ENCODE data around the gene NOS2.
"Not testable (repeated sequence)": the region's sequence is repeated elsewhere in the genome, so short reads cannot be mapped to it uniquely, and the experiment has no call there.

The NOS2 gene

DNA sequence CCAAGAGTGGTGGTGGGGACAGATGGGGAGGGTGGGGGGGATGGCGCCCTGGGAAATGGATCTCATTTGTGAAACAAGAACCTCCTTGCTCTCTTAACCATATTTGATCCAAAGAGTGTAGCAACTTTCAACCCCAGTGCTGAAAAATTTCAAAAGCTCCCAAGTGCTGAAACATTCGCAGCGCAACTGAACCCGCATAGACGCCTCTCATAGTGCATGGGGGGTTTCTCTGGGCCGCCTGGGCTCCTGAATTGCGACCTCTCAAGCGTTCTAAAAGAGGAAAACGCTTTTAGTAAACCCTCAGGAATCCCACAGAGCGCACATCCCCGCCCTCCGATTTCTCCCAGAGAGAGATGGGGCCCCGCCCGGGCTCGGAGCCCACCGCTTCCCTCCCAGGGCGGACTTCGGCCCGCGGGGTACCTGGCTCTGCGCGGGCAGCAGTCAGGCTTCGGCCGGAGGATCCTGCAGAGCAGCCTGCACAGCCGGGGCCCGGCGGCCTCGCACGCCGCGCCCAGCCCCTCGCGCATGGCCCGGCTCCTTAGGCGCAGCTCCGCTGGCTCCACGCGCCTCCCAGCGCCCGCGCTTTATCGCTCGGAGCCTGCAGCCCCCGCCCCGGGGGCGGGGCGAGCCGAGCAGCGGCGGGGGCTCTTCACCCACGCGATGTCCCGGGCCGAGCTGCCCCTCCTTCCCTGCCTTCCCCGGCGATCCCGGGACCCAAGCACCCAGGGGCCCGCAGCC is 7.0 kb downstream of the NOS2 start:
- FAIRE-seq (no peak), DNase-seq (ENCODE audit: insufficient read length, low spot score) (no peak)

DNA sequence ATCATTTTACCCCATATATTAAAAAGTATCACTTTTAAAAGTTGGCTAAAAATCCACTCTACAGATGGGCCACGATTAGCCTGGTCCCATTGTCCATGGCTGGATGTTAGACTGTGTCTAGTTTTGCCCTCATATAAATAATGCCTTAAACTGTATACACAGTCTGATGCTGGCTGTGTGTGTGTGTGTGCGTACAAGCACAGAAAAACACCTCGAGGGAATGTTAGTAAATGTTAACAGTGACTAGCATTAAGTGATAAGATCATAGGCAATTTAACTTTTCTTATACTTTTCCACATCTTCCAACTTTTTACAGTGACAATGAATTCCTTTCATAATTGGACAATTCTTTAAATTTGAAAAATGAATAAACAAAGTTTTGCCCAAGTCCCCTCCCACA is 8.2 kb downstream of the NOS2 start:
- FAIRE-seq = no peak
- no peak for DNase-seq (ENCODE audit: insufficient read length, low spot score)

DNA sequence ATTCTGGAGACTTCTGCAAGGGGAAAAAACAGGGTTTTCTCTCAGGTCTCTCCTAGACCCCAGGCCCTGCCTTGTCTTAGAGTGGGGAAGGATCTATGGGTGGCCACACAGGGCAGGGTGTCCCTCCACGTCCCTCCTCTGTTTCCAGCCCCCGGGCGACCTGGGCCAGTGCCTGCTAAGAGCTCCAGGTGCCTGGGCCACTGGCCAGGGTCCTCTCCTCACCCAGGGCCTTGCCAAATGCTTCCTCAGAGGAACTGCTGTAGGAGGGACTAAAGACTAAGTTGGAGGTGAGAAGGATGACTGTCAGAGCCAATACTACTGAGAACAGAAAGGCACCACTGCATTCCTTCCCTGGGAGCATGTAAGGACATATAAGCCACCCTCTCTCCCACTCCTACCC is 11.4 kb downstream of the NOS2 start:
- FAIRE-seq = no peak
- DNase-seq (ENCODE audit: insufficient read length, low spot score) = no peak

DNA sequence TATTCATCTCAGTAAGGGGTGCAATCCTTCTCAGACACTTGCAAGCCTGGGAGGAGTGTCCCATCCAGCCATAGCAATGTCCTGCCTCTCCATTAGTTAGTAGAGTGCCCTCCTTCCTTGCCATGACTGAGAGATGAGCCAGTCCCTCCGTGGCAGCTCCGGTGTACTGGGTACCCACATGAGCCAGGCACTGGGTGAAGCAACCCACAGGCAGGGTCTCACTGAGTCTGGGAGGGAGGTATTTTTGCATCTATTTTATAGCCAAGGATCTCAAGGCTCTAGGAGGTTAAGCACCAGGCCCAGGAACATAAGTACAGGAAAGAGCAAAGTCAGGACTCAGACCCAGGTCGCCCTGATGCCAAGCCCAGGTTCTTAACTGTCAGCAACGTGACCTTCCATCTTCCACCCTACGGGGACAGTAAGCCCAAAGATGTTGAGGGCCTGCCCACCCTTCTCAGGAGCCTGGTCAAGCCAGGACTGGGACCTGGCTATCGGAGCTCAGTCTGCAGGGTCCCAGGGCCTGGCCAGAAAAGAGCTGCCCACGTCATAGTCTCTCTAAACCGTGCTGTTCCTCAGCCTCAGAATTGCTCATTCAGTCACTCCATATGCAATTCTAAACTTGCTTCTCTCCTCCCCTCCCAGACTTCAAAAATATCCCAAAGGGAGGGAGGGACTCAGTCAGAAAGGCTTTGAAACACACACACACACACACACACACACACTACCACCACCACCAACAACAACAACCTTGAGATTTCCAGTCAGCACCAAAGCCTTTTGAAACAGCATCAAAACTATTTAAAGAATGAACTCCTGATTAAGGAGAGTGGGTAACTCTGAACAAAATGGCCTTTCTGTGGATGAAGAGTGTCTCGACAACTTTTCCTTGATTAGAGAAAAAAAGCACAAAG is 16.6 kb downstream of the NOS2 start:
- no peak for DNase-seq (ENCODE audit: insufficient read length, low spot score)
- no peak for FAIRE-seq

DNA sequence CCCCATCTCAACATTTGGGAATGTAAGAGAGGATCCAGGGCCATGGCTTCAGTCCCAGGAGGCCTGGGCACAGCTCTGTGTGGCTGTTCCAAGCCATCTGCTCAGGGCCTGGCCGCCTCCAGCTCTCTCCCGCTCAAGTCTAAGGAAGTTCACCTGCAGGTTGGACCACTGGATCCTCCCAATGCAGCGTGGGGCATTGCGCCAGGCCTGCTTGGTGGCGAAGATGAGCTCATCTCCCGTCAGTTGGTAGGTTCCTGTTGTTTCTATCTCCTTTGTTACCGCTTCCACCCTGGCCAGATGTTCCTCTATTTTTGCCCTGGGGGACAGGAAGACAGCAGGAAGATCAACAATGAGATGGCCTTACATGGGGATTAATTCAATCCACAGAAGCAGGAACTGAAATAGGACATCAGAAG is 17.5 kb downstream of the NOS2 start:
- no peak for DNase-seq (ENCODE audit: insufficient read length, low spot score)
- no peak for FAIRE-seq

DNA sequence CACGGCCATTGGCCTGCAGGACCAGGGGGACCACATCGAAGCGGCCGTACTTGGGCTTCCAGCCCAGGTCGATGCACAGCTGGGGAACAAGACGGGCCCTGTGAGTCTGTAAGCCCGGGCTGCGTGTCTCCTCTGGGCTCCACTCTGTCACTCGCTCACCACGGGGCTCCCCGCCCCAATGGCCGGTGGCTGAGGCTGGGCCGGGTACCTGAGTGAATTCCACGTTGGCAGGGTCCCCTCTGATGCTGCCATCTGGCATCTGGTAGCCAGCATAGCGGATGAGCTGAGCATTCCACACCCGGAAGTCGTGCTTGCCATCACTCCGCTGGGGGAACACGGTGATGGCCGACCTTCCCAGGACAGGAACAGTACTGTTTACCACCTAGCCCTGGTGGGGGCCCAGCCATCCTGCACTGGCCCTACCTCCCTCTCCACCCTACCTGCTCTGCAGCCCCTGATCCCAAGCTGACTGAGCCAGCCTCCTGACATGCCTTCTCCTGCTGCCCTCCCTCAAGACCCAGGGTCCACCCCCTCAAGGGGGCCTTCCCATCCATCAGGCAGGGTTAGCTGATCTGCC is 19.4 kb downstream of the NOS2 start:
- DNase-seq (ENCODE audit: insufficient read length, low spot score) = no peak

DNA sequence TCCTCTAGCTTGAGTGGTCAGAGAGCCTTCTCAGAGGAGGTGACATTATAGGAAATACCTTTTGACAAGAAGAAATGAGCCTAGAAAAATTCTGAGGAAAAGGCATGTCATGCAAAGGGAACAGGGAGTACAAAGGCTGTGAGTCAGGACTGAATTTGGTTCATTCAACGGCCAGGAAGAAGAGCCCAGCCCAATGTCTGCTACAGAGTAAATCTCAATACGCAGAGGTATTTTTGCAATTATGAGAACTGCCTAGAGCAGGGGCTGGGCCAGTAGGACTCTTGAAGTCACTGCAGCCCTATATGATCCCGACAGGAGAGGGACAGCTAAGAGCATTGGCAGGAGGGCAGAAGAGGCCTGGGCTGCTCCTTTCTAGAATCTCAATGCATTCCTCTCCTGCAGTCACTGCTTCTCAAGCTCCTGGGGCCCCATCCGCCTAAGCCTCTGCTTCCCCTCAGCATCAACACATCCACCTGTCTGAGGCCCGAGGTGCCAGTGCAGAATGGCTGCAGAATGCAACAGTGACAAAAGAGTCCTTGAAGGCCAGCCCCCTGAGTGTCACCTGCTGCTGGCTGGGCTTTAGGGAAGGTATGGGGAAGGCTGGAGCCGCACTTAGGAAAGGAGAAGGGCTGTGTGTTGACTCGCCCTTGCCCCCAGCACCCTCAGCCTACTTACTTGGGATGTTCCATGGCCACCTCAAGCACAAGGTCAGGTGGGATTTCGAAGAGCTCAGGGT is 20.1 kb downstream of the NOS2 start:
- DNase-seq (ENCODE audit: insufficient read length, low spot score) = no peak
- no peak for FAIRE-seq

More for the DNA sequence above, 19.4 kb downstream of the NOS2 start:
- no peak for FAIRE-seq

DNA sequence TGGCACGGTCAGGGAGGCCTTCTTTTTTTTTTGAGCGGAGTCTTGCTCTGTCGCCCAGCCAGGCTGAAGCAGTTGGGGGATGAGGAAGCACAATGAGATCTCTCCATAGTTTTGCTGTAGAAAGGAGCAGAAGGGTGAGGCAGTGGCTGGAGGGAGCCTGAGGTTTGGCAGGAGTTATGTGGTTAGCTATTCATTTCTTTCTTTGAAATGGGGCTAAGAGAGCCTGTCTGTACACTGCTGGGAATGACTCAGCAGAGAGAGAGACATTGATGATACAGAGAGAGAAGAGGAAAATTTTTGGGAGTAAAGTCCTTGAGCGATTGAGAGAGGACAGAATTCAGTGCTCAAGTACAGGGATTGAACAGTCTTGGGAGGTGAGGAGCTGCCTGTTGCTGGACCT is 22.1 kb downstream of the NOS2 start:
- no peak for DNase-seq (ENCODE audit: insufficient read length, low spot score)
- FAIRE-seq = no peak

DNA sequence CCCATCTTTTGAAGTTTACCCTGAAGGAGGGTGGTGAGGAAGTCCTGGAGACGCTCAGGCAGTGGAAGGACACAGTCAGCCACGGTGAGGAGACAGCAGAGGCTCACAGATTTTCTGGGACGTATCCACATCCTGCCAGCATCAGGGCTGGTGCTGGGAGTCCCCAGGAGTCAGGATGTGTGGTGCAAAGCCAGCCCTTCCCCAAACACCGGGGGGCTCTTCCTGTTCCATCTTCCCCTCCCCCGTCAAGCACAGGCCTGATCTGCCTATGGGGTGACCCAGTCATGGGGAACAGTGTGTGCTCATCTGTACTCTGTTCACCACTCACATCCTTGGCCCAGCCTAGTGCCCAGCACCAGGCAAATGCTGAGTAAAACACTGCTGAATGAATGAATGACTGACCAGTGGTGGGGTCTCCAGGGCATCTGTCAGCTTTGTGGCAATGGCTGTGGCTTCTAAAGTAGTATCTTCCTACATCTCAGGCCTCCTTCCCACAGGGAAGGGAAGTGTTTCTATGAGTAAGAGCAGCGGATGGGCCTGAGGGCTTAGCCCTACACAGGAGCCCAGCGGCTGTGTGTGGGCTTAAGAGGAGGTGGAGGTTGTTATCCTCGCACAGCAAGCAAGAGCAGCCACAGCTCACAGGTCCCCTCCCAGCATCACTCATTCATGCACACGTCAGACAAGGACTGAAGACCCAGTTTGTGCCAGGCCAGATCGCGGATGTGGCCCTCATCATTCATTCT is 23.3 kb downstream of the NOS2 start:
- no peak for DNase-seq (ENCODE audit: insufficient read length, low spot score)
- FAIRE-seq = no peak

DNA sequence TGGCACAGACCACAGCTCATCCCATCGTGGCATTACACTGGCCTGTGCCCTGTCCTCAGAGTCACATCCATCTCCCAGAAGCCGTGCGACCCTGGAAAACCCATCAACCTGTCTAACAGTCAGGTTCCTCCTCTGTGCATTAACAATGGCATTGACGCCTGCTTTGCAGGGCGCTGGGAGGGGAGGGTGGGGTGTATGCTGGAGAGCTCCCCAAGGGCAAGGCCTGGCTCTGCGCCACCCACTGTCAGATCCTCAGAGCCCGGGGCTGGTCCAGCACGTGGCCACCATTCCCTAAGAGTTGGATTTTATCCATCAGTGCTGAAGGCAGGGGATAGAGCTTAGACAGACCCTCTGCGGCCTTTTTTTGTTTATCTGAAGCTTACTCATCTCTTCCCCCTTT is 28.7 kb downstream of the NOS2 start:
- FAIRE-seq (no peak), DNase-seq (ENCODE audit: insufficient read length, low spot score) (no peak)

DNA sequence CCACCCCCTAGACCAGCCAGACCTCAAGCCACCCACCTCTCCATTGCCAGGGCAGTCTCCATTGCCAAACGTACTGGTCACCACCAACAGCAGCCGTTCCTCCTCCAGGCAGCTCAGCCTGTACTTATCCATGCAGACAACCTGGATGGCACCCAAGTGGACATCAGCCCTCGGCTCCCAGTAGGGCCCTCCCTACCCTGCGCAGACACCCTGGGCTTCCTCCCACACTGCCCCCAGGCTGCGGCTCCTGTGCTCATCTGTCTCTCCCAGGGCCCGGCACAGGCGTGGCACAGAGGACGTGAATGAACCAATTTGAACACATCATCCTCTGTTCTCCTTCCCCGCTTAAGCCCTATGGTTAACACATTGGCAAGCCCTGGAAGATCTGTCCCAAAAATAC is 29.5 kb downstream of the NOS2 start:
- DNase-seq (ENCODE audit: insufficient read length, low spot score) (no peak), FAIRE-seq (no peak)

DNA sequence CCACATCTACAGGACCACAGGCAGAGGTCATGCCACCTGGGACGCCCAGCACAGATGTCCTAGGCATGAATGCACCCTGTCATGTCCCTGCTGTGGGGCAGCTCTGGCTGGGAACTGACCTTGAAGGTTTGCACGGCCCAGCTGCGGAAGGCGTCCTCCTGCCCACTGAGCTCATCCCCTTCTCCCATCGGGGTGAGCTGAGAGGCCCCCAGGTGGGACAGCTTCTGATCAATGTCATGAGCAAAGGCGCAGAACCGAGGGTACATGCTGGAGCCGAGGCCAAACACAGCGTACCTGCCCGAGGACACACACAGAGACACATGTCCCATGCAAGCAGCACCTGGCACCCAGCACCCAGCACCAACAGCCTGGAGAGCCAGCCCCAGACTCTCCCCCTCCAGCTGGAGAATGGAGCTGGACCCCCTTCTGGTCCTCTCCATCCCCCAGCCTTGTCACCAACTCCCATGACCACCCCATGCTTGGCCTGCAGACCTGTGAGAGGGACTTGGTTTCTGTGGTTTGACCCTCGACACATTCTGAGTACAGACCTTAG is 31.4 kb downstream of the NOS2 start:
- no peak for DNase-seq (ENCODE audit: insufficient read length, low spot score)
- FAIRE-seq = no peak

DNA sequence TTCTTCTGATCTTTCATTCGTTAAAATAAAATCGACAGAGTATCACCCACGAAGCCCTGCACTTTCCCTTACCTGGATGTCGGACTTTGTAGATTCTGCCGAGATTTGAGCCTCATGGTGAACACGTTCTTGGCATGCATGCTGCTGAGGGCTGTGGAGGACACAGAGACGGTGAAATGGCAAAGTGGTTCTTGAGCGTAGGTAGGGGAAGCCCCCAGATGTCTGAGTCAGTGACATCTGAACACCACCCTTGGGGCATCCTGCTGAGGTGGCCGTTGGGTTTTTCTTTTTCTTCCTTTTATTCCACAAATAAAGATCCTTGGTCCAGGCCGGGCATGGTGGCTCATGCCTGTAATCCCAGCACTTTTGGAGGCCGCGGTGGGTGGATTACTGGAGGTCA is 33.9 kb downstream of the NOS2 start:
- DNase-seq (ENCODE audit: insufficient read length, low spot score) (no peak), FAIRE-seq (no peak)

DNA sequence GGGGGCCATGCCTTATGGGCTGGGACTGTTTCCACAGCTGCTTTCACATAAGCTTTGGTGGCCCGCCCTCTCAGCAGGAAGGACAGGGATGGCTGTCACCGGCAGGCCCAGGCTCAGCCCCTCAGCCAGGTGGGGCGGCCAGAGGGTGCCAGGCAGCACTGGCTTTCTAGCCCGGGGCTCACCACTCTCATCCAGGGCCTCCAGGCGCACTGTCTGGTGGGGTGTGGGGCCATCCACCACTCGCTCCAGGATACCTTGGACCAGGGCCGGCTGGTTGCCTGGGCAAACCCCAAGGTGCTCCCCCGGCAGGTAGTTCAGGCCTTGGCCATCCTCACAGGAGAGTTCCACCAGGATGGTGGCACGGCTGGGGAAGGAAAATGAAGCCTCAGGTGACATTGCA is 35.0 kb downstream of the NOS2 start:
- DNase-seq (ENCODE audit: insufficient read length, low spot score) = no peak
- no peak for FAIRE-seq

DNA sequence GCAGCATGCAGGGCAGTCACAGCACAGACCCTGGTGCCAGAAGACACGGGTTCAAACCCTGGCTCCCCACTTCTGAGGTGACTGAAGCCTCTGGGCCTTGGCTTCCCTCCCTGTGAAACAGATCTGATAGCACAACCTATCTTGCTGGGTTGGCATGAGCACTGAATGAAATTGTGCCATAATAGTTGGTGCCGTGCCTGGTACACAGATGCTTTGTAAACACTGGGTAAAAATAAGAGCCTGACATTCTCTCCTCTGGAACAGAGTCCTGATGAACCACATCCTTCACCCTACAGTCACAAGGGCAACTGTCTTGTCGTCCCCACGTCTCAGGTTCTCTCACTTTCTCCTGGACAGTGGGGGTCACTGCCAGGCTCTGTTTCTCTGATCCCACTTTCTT is 35.7 kb downstream of the NOS2 start:
- FAIRE-seq (no peak), DNase-seq (ENCODE audit: insufficient read length, low spot score) (no peak)

DNA sequence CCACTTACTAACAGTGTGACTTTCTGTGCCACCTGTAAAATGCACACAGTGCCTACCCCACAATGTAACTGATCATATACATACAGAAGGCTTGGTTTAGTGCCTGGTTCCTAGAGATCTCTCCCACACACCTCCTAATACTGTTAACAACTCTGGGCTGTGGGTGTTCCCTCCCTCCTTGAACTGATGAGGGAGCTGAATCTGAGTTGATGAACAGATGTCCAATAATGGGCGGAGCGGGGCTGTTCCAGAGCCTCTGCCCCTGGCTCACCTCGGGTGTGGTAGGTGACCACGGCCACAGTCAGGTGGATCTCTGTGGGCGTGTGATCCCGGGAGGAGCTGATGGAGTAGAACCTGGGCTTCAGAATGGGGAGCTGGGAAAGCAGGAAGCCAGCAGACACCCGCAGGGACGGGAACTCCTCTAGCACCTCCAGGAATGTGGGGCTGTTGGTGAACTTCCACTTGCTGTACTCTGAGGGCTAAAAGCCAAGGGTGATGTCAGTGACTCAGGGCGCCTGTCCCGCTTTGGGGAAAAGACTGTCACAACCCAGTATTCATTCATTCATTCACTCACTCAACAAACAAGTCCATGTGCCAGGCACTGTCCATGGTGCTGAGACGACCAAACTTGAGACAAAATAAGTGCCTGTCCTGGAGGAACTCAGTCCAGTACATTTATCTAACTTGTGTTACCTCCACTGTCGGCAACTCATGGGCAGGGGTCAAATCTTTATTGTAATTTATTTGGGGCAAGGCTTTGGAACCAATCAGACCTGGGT is 37.6 kb downstream of the NOS2 start:
- no peak for DNase-seq (ENCODE audit: insufficient read length, low spot score)
- FAIRE-seq = no peak

DNA sequence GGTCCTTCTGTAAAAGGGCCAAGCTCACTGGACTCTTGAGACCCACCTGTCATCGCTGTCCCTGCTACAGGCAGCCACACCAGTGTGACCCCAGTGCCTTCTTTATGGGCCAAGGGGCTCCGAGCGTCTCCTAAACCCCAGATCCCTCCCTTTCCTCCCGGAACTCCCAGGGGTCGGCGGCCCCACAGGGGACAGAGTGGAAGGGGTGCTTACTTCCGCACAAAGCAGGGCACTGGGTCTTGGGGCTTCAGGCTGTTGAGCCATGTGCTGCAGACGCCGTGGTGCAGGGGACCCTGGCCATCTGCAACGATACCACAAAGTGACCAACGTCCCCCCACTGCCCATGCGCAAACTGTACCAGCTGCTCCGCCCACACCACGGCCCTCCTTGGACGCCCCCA is 39.4 kb downstream of the NOS2 start:
- DNase-seq (ENCODE audit: insufficient read length, low spot score); FAIRE-seq: not testable (repeated sequence)

DNA sequence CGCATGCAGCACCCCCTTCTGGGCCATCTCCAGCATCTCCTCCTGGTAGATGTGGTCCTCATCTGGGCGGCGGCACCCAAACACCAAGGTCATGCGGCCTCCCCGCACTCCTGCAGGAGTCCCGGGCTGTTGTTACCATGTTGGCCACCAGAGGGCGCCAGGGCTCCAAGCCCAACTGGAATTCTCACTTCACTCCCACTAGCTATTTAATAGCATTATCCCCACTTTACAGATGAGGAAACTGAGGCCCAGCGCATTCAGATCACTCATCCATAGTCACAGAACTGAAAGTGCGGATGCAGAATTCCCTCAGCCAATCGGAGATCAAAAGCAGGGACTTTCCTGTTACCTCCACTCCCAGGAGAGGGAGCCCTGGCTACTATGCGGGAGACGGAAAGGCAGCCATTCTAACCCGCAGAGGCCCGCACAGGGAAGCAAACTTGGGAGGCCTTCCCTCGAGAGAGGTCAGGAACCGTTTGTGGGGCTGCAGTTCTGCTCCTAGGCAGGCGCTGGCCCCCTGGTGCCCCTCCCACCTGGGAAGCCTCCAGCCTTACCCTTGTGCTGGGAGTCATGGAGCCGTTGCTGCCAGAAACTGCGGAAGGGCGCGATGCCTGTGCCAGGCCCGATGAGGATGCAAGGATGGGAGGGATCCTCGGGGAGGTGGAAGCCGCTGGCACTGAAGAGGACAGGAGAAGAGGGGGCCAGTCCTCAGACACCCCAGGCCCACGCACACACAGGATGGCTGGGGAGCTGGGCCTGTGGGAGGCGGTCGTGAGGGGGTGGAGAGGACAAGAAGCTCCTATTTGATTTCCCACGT is 40.1 kb downstream of the NOS2 start:
- peak; percentile 65 for DNase-seq (ENCODE audit: insufficient read length, low spot score)
- FAIRE-seq = no peak

All from GM19239 (cell line).